H9 (cell line): ENCODE data around the gene LRRTM2. TPM values are rescaled to one million over a fixed set of nuclear protein-coding genes. Genes with fewer than 3 reads are reported as not detected.

Source experiments
- DNase-seq: peaks from one replicate; pipeline ENCODE4 v3.0.0-alpha.2; 2017
- H2AFZ ChIP-seq: one replicate; pipeline ENCODE4 v1.6.1; 2013; ENCODE audit warnings: mild to moderate bottlenecking, low read length, control low read depth, moderate library complexity
- H2AK5ac ChIP-seq: 2 replicates; pipeline ENCODE4 v1.6.1; 2013; ENCODE audit warnings: low read length, control low read depth, mixed read lengths; ENCODE audit not compliant: insufficient read length
- H2BK120ac ChIP-seq: one replicate; pipeline ENCODE4 v1.6.1; 2013; ENCODE audit warnings: low read depth, mild to moderate bottlenecking, low read length, control low read depth, inconsistent platforms; ENCODE audit not compliant: poor library complexity, severe bottlenecking
- H2BK12ac ChIP-seq: 2 replicates; pipeline ENCODE4 v1.6.1; 2013; ENCODE audit warnings: low read length, control low read depth, mixed read lengths, low read depth; ENCODE audit not compliant: insufficient read length
- H2BK15ac ChIP-seq: 2 replicates; pipeline ENCODE4 v1.6.1; 2013; ENCODE audit warnings: low read depth, low read length, control low read depth
- H2BK20ac ChIP-seq: one replicate; pipeline ENCODE4 v1.6.1; 2013; ENCODE audit warnings: low read depth, mild to moderate bottlenecking, low read length, control low read depth, inconsistent platforms; ENCODE audit not compliant: poor library complexity, severe bottlenecking
- H2BK5ac ChIP-seq: 2 replicates; pipeline ENCODE4 v1.6.1; 2013; ENCODE audit warnings: low read length, control low read depth, mixed read lengths; ENCODE audit not compliant: insufficient read length
- H3K14ac ChIP-seq: 2 replicates; pipeline ENCODE4 v1.6.1; 2013; ENCODE audit warnings: low read length, control low read depth; ENCODE audit not compliant: insufficient read depth
- H3K18ac ChIP-seq: 2 replicates; pipeline ENCODE4 v1.6.1; 2013; ENCODE audit warnings: low read depth, mild to moderate bottlenecking, mixed read lengths, low read length, control low read depth; ENCODE audit not compliant: insufficient read length
- H3K23ac ChIP-seq: 2 replicates; pipeline ENCODE4 v1.6.1; 2013; ENCODE audit warnings: low read length, control low read depth, mixed read lengths, low read depth; ENCODE audit not compliant: insufficient read length
- H3K23me2 ChIP-seq: 2 replicates; pipeline ENCODE4 v1.6.1; 2013; ENCODE audit warnings: low read depth, mild to moderate bottlenecking, mixed read lengths, low read length, control low read depth; ENCODE audit not compliant: insufficient read length, poor library complexity, severe bottlenecking
- H3K27ac ChIP-seq: 2 replicates; pipeline ENCODE4 v1.5.1; 2013; ENCODE audit warnings: low read length, control low read depth, mixed read lengths, low read depth; ENCODE audit not compliant: insufficient read length
- H3K27me3 ChIP-seq: 2 replicates; pipeline ENCODE4 v1.6.1; 2013; ENCODE audit warnings: low read length, control low read depth, inconsistent platforms; ENCODE audit not compliant: insufficient read depth
- H3K4ac ChIP-seq: 2 replicates; pipeline ENCODE4 v1.6.1; 2013; ENCODE audit warnings: low read depth, mild to moderate bottlenecking, control low read depth, inconsistent platforms, low read length, moderate library complexity
- H3K4me1 ChIP-seq: 2 replicates; pipeline ENCODE4 v1.6.1; 2013; ENCODE audit warnings: low read length, control low read depth, inconsistent platforms; ENCODE audit not compliant: insufficient read depth
- H3K4me2 ChIP-seq: 2 replicates; pipeline ENCODE4 v1.6.1; 2013; ENCODE audit warnings: low read length, control low read depth, mixed read lengths; ENCODE audit not compliant: insufficient read length, insufficient read depth
- H3K56ac ChIP-seq: 2 replicates; pipeline ENCODE4 v1.6.1; 2013; ENCODE audit warnings: low read depth, mild to moderate bottlenecking, mixed read lengths, low read length, control low read depth; ENCODE audit not compliant: insufficient read length
- H3K79me1 ChIP-seq: 2 replicates; pipeline ENCODE4 v1.6.1; 2013; ENCODE audit warnings: low read depth, mild to moderate bottlenecking, moderate library complexity, low read length, control low read depth, inconsistent platforms; ENCODE audit not compliant: insufficient read depth, poor library complexity, severe bottlenecking
- H3K79me2 ChIP-seq: 2 replicates; pipeline ENCODE4 v1.6.1; 2013; ENCODE audit warnings: low read length, control low read depth, inconsistent platforms; ENCODE audit not compliant: insufficient read depth
- H3K9ac ChIP-seq: 2 replicates; pipeline ENCODE4 v1.6.1; 2013; ENCODE audit warnings: low read length, control low read depth, mixed read lengths; ENCODE audit not compliant: insufficient read length; ENCODE audit errors: extremely low read depth
- H3K9me3 ChIP-seq: one replicate; pipeline ENCODE4 v1.6.1; 2013; ENCODE audit warnings: low read depth, low read length, inconsistent platforms; ENCODE audit not compliant: control insufficient read depth
- H3T11ph ChIP-seq: one replicate; pipeline ENCODE4 v1.6.1; 2013; ENCODE audit warnings: mild to moderate bottlenecking, low read length, control low read depth, inconsistent platforms
- H4K20me1 ChIP-seq: one replicate; pipeline ENCODE4 v1.6.1; 2013; ENCODE audit not compliant: control insufficient read depth, insufficient read length, insufficient read depth
- H4K5ac ChIP-seq: 2 replicates; pipeline ENCODE4 v1.6.1; 2013; ENCODE audit warnings: low read depth, mild to moderate bottlenecking, mixed read lengths, low read length, control low read depth; ENCODE audit not compliant: insufficient read length
- H4K8ac ChIP-seq: replicated peaks from 2 replicates; pipeline ENCODE4 v1.6.1; 2013; ENCODE audit warnings: low read length, control low read depth, mixed read lengths, low read depth; ENCODE audit not compliant: insufficient read length
- H4K91ac ChIP-seq: 2 replicates; pipeline ENCODE4 v1.6.1; 2013; ENCODE audit warnings: low read depth, mild to moderate bottlenecking, moderate library complexity, mixed read lengths, low read length, control low read depth; ENCODE audit not compliant: insufficient read length
- H3K27ac Mint-ChIP-seq, 3 experiments: 2 replicates in 2 of 3; 3 replicates in 1 of 3; pipeline ENCODE4 v1.8.0; 2020 to 2021; ENCODE audit warnings: mixed read lengths in 3 of 3, mild to moderate bottlenecking in 1 of 3, moderate library complexity in 1 of 3
- H3K27me3 Mint-ChIP-seq: 2 replicates; pipeline ENCODE4 v1.8.0; 2021; ENCODE audit warnings: low read depth, mild to moderate bottlenecking, moderate library complexity, mixed read lengths
- H3K36me3 Mint-ChIP-seq, 3 experiments: 2 replicates in 2 of 3; 3 replicates in 1 of 3; pipeline ENCODE4 v1.8.0; 2020 to 2021; ENCODE audit warnings: low read depth in 3 of 3, mixed read lengths in 3 of 3; ENCODE audit not compliant: insufficient read depth in 1 of 3
- H3K4me1 Mint-ChIP-seq, 2 experiments: 2 replicates each; pipeline ENCODE4 v1.8.0; 2020; ENCODE audit warnings: mixed read lengths in 2 of 2
- H3K4me3 Mint-ChIP-seq, 2 experiments: 2 replicates in 1 of 2; 3 replicates in 1 of 2; pipeline ENCODE4 v1.8.0; 2020 to 2021; ENCODE audit warnings: mild to moderate bottlenecking in 2 of 2, mixed read lengths in 2 of 2, moderate library complexity in 1 of 2
- H3K9me3 Mint-ChIP-seq, 2 experiments: 2 replicates in 1 of 2; 3 replicates in 1 of 2; pipeline ENCODE4 v1.8.0; 2020; ENCODE audit warnings: mild to moderate bottlenecking in 2 of 2, mixed read lengths in 2 of 2, moderate library complexity in 1 of 2
- WGBS: extraction: QIAGEN DNeasy Blood & Tissue Kit; methylation state at CpG from one replicate; pipeline ENCODE4 v1.1.7; 2013; ENCODE audit warnings: missing lambda C conversion rate, low lambda C conversion rate, mixed read lengths; ENCODE audit not compliant: insufficient read length; ENCODE audit errors: extremely low coverage; 5-methylcytosine and 5-hydroxymethylcytosine counted together
- total RNA-seq: library from RNA; stranded (reverse); gene quantifications from 2 replicates; pipeline ENCODE4 v1.2.1, GENCODE V29; 2021
- TF ChIP-seq, protein P1 (sequence below): fragments of 200-600 bp; sonication (generic); conservative IDR thresholded peaks from 3 replicates; pipeline ENCODE4 v1.8.0; 2021; ENCODE audit warnings: antibody characterized with exemption, mild to moderate bottlenecking

Gene LRRTM2
- total RNA-seq, 1 experiment from 2014 or later, result not detected

DNA sequence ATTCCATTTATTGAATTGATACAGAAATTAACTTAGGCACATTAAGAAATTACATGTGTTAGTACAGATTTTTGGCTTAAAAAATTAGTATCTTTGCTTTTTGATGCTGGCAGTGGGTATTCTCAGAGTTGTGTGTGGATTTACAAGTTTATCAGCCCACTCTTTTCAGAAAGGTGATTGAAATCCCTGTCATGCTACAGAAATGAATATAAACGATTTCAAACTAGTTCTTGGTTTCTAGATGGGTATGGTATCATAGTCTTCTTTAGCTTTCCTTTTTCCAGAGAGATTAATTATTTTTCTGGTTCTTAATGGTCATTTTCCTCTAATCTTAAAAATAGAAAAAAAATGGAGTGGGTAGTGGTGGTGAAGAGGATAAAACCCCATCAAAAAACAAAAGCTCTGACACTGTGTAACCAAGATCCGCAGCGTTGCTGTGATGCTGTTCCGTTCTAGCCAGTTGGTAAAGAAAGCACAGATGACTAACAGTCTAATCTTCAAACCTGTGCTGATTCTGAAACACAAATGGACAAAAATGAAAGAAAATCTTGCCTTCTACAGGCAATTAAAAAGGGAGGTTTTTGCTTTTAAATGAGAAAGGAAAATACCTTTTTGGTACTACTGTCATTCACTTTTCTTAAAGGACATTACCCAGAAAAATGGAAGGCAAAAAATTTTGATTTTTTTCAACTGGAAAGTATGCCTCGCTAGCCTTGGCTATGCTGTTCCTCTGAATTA, 5.2 kb downstream of the LRRTM2 start:
- no peaks in the 10 kb centered on the region for H3K27me3 Mint-ChIP-seq
- no CpG with 5 or more reads among the region's 5 CpGs for WGBS
- peaks cover 0 to 4% (median 2%) of the 10 kb centered on the region in 3 experiments; a peak in 4 of 7 replicates for H3K36me3 Mint-ChIP-seq
- Histone ChIP-seq H4K91ac (no peak overlapping the region), H3K79me1 (peaks cover 6% of the 10 kb centered on the region), H3K23ac (no peak overlapping the region), H3T11ph (no peak overlapping the region), H3K27me3 (no peaks in the 10 kb centered on the region), H3K23me2 (no peaks in the 10 kb centered on the region), H3K14ac (no peak overlapping the region), H2BK120ac (no peak overlapping the region), H4K20me1 (no peaks in the 10 kb centered on the region), H2AFZ (no peak overlapping the region), H3K9me3 (no peaks in the 10 kb centered on the region), H2BK12ac (no peak overlapping the region), H4K8ac (no peak overlapping the region), H3K9ac (no peak overlapping the region), H2AK5ac (no peak overlapping the region), H2BK20ac (no peak overlapping the region), H3K4ac (no peak overlapping the region), H3K79me2 (no peaks in the 10 kb centered on the region; the same call in 1 of the 2 replicates), H2BK15ac (no peak overlapping the region), H3K4me2 (no peak overlapping the region), H3K27ac (no peak overlapping the region), H2BK5ac (no peak overlapping the region), H3K4me1 (peaks cover 3% of the 10 kb centered on the region; the same call in 1 of the 2 replicates), H3K18ac (no peak overlapping the region), H4K5ac (no peak overlapping the region), H3K56ac (no peak overlapping the region)
- DNase-seq, result no peak
- peaks cover 78 to 83% of the 10 kb centered on the region in 2 experiments for H3K4me1 Mint-ChIP-seq
- no peaks in the 10 kb centered on the region; a peak in 1 of 5 replicates for H3K9me3 Mint-ChIP-seq
- TF ChIP-seq, protein P1, sequence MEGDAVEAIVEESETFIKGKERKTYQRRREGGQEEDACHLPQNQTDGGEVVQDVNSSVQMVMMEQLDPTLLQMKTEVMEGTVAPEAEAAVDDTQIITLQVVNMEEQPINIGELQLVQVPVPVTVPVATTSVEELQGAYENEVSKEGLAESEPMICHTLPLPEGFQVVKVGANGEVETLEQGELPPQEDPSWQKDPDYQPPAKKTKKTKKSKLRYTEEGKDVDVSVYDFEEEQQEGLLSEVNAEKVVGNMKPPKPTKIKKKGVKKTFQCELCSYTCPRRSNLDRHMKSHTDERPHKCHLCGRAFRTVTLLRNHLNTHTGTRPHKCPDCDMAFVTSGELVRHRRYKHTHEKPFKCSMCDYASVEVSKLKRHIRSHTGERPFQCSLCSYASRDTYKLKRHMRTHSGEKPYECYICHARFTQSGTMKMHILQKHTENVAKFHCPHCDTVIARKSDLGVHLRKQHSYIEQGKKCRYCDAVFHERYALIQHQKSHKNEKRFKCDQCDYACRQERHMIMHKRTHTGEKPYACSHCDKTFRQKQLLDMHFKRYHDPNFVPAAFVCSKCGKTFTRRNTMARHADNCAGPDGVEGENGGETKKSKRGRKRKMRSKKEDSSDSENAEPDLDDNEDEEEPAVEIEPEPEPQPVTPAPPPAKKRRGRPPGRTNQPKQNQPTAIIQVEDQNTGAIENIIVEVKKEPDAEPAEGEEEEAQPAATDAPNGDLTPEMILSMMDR, result no peak
- peak overlapping the region in 2 of 3 experiments; percentile 68 to 93; a peak in 4 of 7 replicates for H3K27ac Mint-ChIP-seq
- no peak overlapping the region for H3K4me3 Mint-ChIP-seq
